ENCODE data around the gene DDAH1. TPM values are rescaled to one million over a fixed set of nuclear protein-coding genes. Genes with fewer than 3 reads are reported as not detected.

Gene DDAH1
- total and polyA plus RNA-seq, 2 of the 4 experiments (the other 2 are of a cell fraction): 78.0 to 94.5 TPM

DNA sequence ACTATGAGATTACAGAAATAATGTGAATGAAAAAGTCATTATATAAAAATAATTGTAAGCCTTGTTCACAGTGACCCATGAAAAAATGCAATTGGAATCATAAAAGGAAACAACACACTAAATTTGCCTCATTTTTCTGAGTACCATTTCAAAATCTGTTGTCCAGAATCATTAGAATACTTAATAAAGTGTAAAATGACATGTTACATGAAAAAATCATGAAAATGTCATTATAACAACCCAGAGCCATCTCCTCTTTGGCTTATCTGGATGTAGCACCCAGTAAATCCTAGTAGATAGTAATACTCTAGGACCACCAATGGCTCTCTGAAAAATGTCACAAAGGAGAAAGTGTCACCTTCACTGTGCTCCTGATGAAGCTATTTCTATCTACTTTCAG lies 76.5 kb downstream of the DDAH1 start:
- Histone ChIP-seq H4K5ac (ENCODE audit: low read depth, low read length) (no peak overlapping the region), H3K9me1 (ENCODE audit: insufficient read depth, low read length) (peaks cover 3% of the 10 kb centered on the region; the same call in 1 of the 2 replicates), H2BK15ac (ENCODE audit: low read depth, low read length) (no peak overlapping the region), H3K4me3 (ENCODE audit: insufficient read depth, low read depth, low read length) (no peak overlapping the region), H2AK9ac (replicated peaks; ENCODE audit: low read depth, low read length, poor library complexity) (no peak overlapping the region), H3K4me1 (ENCODE audit: control insufficient read depth, insufficient read depth, low read length) (no peaks in the 10 kb centered on the region; the same call in 1 of the 2 replicates), H2BK120ac (ENCODE audit: low read depth, low read length) (no peak overlapping the region), H3K18ac (ENCODE audit: low read depth, low read length) (no peak overlapping the region), H3K27ac (ENCODE audit: insufficient read depth, low read length) (no peak overlapping the region), H3K79me1 (ENCODE audit: low read depth in 1 of 2, low read length in 2 of 2) (peaks cover 52 to 78% of the 10 kb centered on the region in 2 experiments), H4K20me1 (ENCODE audit: insufficient read depth, low read length) (peaks cover 4% of the 10 kb centered on the region; the same call in 1 of the 2 replicates), H2AFZ (replicated peaks; ENCODE audit: low read length, poor library complexity) (no peak overlapping the region), H3K27me3 (ENCODE audit: control insufficient read depth, insufficient read depth, low read length) (no peaks in the 10 kb centered on the region), H3K23ac (ENCODE audit: low read depth, low read length) (no peak overlapping the region; the same call in 1 of the 2 replicates), H2AK5ac (ENCODE audit: low read depth, low read length) (no peak overlapping the region), H3K56ac (ENCODE audit: extremely low read depth, insufficient read depth, low read length) (no peak overlapping the region), H2BK20ac (ENCODE audit: low read depth, low read length) (no peak overlapping the region), H3K14ac (replicated peaks; ENCODE audit: low read depth, low read length) (0 out of 2 replicates have a peak overlapping the region, but pooled peaks have one; percentile 4), H3K9me3 (ENCODE audit: control insufficient read depth, insufficient read depth, low read length) (peaks cover 2% of the 10 kb centered on the region; the same call in 1 of the 2 replicates), H2BK5ac (ENCODE audit: low read depth, low read length, poor library complexity, severe bottlenecking) (no peak overlapping the region), H3K9ac (ENCODE audit: low read depth, low read length) (no peak overlapping the region), H4K91ac (ENCODE audit: insufficient read depth, low read depth, low read length) (no peak overlapping the region), H3K36me3 (ENCODE audit: control insufficient read depth, insufficient read depth, low read length) (no peaks in the 10 kb centered on the region; the same call in 1 of the 2 replicates), H4K8ac (ENCODE audit: low read depth in 2 of 2, low read length in 2 of 2) (no peak overlapping the region), H3K4ac (ENCODE audit: low read depth, low read length) (no peak overlapping the region), H3K4me2 (ENCODE audit: low read depth, low read length) (no peak overlapping the region)
- intact Hi-C loops (cut with micrococcal nuclease): no loop called here
- no TSS peak for BruUV-seq (replicated peaks)
- DNase-seq (no peak), ATAC-seq (ENCODE audit: low read depth) (no peak)
- CTCF ChIA-PET: no interaction called here
- in situ Hi-C loops (cut with MboI; ENCODE audit: low sequenced_read_pairs): no loop called here
- TF ChIP-seq MXI1 (IDR thresholded peaks at IDR 0.05; ENCODE audit: borderline replicate concordance, low read depth, low read length) (no peak), MAFK (IDR thresholded peaks at IDR 0.05; ENCODE audit: low read depth, low read length) (no peak), RFX5 (IDR thresholded peaks at IDR 0.05; ENCODE audit: low read depth, low read length) (no peak), POLR2A (IDR thresholded peaks at IDR 0.05; ENCODE audit: low read depth, low read length) (no peak), FOS (IDR thresholded peaks at IDR 0.05; ENCODE audit: low read depth, low read length) (no peak), CHD1 (IDR thresholded peaks at IDR 0.05; ENCODE audit: low read depth, low read length) (no peak), SMC3 (IDR thresholded peaks at IDR 0.05; ENCODE audit: low read depth, low read length) (no peak), NFE2L2 (IDR thresholded peaks at IDR 0.05; ENCODE audit: low read depth, low read length) (no peak), RCOR1 (IDR thresholded peaks at IDR 0.05; ENCODE audit: insufficient replicate concordance, low read length) (no peak), RAD21 (IDR thresholded peaks at IDR 0.05; ENCODE audit: low read length) (no peak), MAZ (IDR thresholded peaks at IDR 0.05; ENCODE audit: borderline replicate concordance, low read depth, low read length) (no peak), BHLHE40 (IDR thresholded peaks at IDR 0.05; ENCODE audit: low read depth, low read length) (no peak), CEBPB (IDR thresholded peaks at IDR 0.05; ENCODE audit: low read depth, low read length) (no peak)
- TF ChIP-seq, protein P1, sequence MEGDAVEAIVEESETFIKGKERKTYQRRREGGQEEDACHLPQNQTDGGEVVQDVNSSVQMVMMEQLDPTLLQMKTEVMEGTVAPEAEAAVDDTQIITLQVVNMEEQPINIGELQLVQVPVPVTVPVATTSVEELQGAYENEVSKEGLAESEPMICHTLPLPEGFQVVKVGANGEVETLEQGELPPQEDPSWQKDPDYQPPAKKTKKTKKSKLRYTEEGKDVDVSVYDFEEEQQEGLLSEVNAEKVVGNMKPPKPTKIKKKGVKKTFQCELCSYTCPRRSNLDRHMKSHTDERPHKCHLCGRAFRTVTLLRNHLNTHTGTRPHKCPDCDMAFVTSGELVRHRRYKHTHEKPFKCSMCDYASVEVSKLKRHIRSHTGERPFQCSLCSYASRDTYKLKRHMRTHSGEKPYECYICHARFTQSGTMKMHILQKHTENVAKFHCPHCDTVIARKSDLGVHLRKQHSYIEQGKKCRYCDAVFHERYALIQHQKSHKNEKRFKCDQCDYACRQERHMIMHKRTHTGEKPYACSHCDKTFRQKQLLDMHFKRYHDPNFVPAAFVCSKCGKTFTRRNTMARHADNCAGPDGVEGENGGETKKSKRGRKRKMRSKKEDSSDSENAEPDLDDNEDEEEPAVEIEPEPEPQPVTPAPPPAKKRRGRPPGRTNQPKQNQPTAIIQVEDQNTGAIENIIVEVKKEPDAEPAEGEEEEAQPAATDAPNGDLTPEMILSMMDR (conservative IDR thresholded peaks at IDR 0.05; ENCODE audit: low read depth, low read length): no peak
- TF ChIP-seq, protein P2, sequence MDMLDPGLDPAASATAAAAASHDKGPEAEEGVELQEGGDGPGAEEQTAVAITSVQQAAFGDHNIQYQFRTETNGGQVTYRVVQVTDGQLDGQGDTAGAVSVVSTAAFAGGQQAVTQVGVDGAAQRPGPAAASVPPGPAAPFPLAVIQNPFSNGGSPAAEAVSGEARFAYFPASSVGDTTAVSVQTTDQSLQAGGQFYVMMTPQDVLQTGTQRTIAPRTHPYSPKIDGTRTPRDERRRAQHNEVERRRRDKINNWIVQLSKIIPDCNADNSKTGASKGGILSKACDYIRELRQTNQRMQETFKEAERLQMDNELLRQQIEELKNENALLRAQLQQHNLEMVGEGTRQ (IDR thresholded peaks at IDR 0.05; ENCODE audit: low read depth, low read length): no peak
- TF ChIP-seq, protein P3, sequence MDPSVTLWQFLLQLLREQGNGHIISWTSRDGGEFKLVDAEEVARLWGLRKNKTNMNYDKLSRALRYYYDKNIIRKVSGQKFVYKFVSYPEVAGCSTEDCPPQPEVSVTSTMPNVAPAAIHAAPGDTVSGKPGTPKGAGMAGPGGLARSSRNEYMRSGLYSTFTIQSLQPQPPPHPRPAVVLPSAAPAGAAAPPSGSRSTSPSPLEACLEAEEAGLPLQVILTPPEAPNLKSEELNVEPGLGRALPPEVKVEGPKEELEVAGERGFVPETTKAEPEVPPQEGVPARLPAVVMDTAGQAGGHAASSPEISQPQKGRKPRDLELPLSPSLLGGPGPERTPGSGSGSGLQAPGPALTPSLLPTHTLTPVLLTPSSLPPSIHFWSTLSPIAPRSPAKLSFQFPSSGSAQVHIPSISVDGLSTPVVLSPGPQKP (IDR thresholded peaks at IDR 0.05; ENCODE audit: borderline replicate concordance, low read depth, low read length): no peak
- POLR2A ChIA-PET (ENCODE audit: unreplicated experiment): no interaction called here
- dilution Hi-C loops (cut with HindIII; ENCODE audit: low sequenced_read_pairs, unreplicated experiment): no loop called here
